Prostate gland (tissue), 2 donors: ENCODE results near the gene FCGBP.

ENCODE experiments used
- POLR2A ChIP-seq: fragments of 450-650 bp; IDR thresholded peaks from one replicate; pipeline ENCODE4 v1.6.1; 2016; ENCODE audit warnings: antibody characterized with exemption, mild to moderate bottlenecking
- TF ChIP-seq, protein P1 (sequence below), 4 experiments: fragments of 200-600 bp in 2 of 4; fragments of 450-650 bp in 2 of 4; sonication (generic) in 2 of 4; IDR thresholded peaks; 1 replicate in 3 of 4; 2 replicates in 1 of 4; pipeline ENCODE4 v1.5.1; 2016 to 2019; ENCODE audit warnings: antibody characterized with exemption in 4 of 4, mild to moderate bottlenecking in 2 of 4, moderate library complexity in 2 of 4

DNA sequence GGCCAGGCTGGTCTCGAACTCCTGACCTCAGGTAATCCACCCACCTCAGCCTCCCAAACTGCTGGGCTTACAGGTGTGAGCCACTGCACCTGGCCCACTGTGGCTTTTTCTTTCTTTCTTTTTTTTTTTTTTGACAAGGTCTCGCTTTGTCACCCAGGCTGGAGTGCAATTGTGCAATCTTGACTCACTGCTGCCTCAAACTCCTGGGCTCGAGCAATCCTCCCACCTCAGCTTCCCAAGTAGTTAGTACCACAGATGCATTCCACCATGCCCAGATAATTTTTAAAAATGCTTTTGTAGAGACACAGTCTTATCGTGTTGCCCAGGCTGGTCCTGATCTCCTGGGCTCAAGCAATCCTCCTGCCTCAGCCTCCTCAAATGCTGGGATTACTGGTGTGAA lies 12.1 kb upstream of the FCGBP start:
- TF ChIP-seq, protein P1, sequence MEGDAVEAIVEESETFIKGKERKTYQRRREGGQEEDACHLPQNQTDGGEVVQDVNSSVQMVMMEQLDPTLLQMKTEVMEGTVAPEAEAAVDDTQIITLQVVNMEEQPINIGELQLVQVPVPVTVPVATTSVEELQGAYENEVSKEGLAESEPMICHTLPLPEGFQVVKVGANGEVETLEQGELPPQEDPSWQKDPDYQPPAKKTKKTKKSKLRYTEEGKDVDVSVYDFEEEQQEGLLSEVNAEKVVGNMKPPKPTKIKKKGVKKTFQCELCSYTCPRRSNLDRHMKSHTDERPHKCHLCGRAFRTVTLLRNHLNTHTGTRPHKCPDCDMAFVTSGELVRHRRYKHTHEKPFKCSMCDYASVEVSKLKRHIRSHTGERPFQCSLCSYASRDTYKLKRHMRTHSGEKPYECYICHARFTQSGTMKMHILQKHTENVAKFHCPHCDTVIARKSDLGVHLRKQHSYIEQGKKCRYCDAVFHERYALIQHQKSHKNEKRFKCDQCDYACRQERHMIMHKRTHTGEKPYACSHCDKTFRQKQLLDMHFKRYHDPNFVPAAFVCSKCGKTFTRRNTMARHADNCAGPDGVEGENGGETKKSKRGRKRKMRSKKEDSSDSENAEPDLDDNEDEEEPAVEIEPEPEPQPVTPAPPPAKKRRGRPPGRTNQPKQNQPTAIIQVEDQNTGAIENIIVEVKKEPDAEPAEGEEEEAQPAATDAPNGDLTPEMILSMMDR (IDR thresholded peaks at IDR 0.05) = no peak
- TF ChIP-seq POLR2A = no peak
